H54 (cell line): ENCODE measurements around the gene L3HYPDH.

Experiments used
- DNase-seq: peaks from one replicate; pipeline ENCODE4 v3.0.0; 2011; ENCODE audit warnings: low spot score, mixed read lengths; ENCODE audit not compliant: insufficient read length
- FAIRE-seq: peaks from 3 replicates; lab custom pipeline; 2011; peaks lifted over from hg19 to GRCh38; lab: Jason Lieb, UNC
- POLR2A ChIP-seq: IDR thresholded peaks from 2 replicates; pipeline ENCODE4 v1.6.1; 2011; ENCODE audit warnings: low read depth, mild to moderate bottlenecking, low read length

L3HYPDH gene

DNA sequence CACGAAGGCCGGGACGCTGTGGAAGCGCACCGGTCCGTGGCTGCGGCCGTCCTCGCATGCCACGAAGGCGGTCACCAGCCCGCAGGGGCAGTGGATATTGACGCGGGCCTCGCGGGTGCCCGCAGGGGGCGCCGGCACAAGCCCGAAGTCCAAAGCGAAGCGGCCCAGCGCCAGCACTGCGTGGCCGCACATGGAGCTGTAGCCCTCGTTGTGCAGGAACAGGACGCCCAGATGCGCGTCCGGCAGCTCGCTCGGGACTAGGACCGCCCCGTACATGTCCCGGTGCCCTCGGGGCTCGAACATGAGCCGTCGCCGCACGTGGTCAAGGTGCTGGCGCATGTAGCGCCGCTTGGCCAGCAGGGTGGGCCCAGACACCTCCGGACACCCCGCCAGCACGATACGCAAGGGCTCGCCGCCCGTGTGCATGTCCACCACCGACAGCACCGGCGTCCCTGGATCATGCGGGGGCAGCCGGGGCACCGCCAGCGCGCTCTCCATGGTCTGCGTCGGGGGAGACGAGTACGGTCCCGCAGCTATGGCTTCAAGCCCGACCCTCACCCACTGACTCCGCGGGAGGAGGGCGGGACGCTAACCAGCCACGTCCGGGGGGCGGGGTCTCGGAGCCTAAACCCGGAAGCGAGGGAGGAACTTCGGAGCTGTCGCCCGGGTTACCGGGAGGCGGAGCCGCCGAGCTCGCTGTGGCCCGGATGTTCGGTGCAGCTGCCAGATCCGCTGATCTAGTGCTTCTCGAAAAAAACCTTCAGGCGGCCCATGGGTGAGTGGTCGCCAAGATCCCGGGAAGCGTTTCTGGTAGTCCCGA lies at the start of gene L3HYPDH, which contains the start of gene JKAMP:
Gene L3HYPDH, minus strand, starts transcription at position 590 of the 820 bp plus-strand sequence. Its CDS starts 92 bp downstream, at position 498.
Gene JKAMP, plus strand, starts transcription at position 699 of the 820 bp plus-strand sequence. Its CDS starts 73 bp downstream, at position 772.
- TF ChIP-seq POLR2A = peak; percentile 62
- FAIRE-seq (no peak), DNase-seq (peak; percentile 75)

GRCh38 chr14:59532419-59532818 lies 48.2 kb upstream of the L3HYPDH start:
- DNase-seq (no peak), FAIRE-seq (no peak)
- no peak for TF ChIP-seq POLR2A

- FAIRE-seq (no peak), DNase-seq (no peak)
- TF ChIP-seq POLR2A = no peak
These were observed 46.1 kb upstream of the L3HYPDH start for GRCh38 chr14:59530349-59530748.

- no peak for TF ChIP-seq POLR2A
- FAIRE-seq (no peak), DNase-seq (no peak)
These were observed 45.0 kb upstream of the L3HYPDH start for GRCh38 chr14:59529189-59529588.

DNA sequence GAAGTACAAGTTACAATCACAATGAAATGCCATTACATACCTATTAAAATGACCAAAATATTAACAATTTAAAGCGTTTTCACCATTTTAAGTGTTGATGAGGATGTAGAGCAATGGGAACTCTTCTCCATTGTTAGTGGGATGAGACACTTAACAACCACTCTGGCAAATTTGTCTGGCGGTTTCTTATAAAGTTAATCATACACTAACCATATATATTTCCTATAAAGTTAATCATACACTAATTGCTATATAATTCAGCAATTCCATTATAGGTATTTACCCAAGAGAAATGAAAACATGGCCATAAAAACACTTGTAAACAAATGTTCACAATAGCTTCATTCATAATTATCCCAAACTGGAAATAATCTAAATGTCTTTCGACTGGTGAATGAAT lies 36.0 kb upstream of the L3HYPDH start:
- DNase-seq (no peak), FAIRE-seq (no peak)
- no peak for TF ChIP-seq POLR2A

DNA sequence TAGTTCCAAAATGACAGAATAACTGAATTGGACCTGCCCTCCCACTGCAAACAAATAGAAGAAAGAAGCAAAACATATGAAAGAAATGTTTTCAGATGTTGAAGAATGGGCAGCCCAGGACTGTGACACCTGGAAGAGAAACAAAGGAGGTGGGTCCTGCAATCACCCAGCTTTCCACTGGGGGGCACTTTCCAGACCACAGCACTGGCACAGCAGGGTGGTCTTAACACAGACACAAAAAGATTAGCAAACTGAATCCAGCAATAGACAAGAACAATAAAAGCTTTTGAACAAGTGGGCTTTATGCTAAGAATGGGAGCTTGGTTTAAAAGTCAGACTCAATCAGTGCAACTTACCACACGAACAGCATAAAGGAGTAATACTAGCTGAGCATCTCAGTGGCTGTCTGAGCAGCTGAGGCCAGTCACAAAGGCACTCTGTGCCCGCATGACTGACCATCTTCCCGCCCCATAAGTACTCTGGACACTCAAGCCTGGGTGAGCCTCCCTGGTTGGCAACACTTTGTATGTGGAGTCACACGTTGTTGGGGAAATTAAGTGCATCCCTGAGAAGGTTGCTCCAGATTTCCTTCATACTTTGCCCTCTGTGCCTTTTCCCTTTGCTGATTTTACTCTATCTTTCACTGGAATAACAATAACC lies 27.8 kb upstream of the L3HYPDH start:
- FAIRE-seq (no peak), DNase-seq (no peak)
- no peak for TF ChIP-seq POLR2A

DNA sequence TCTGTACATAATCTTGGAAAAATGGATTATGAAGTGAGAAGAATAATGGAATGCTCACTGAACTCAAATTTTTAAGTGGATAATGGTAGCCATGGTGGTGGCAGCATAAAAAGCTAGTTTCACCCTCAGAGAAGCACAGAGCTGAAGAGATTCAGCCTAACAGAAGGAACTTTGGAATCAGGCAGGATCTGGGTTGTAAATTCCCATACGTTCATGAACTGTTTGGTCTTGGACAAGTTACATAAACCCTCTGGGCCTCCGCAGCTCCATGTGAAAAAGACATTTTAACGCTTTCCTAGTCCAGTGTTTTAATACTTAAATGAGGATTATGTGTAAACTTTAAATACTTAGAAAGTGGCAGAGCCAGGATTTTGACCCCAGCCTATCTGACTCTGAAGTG lies 26.8 kb upstream of the L3HYPDH start:
- DNase-seq (no peak), FAIRE-seq (no peak)
- TF ChIP-seq POLR2A = no peak

DNA sequence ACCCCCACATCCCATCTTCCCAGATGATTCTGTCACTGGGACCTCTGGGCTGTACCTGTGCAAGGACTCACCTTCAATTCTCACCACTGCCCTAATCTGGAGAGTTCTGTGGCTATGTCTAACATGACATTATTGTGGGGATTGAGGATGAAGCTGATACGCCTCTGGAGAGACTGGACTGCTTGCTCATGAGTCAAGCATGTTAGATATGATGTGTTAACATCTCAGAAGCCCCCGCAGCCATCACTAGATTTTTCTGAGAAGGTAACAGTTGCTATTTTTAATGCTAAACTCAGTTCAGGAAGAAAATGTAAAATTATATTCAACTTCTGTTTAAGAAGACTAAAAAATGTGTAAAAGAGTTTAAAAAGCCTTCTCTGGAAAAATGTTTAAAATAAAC lies 25.8 kb upstream of the L3HYPDH start:
- FAIRE-seq = no peak
- no peak for DNase-seq
- no peak for TF ChIP-seq POLR2A

DNA sequence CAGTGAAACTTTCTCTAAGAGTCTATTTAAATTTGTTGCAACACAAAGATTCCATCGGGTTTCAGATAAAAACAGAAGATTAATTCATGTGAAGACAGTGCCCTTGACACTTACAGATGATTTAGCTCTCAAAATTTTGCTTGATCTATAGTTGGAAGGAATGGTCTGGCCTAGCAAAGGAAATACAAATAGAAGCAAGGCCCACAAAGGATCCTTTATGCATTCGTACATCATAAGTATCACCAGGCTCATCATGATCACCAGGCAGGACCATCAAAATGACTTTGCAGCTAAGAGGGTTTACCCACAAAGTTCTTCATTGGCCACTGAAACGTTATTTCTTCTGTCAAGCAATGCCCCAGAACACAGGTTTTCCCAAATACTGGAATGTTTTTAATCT lies 24.9 kb upstream of the L3HYPDH start:
- DNase-seq (no peak), FAIRE-seq (no peak)
- no peak for TF ChIP-seq POLR2A

DNA sequence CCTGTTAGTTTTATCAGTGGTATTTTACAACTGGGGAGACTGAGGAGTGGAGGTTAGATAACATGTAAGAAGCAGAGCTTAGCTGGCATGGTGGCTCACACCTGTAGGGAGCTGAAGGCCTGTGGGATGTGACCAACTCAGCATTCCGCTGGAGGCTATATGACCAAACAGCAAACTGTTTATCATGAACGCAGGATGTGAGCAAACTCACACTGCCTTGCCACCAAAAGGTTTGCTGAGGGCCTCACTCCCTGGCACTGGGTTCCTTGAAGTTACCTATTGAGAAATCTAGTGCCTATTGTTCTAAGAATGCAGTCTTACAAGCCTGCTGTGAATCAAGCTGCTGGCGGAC lies 23.5 kb upstream of the L3HYPDH start:
- DNase-seq (no peak), FAIRE-seq (no peak)
- no peak for TF ChIP-seq POLR2A

DNA sequence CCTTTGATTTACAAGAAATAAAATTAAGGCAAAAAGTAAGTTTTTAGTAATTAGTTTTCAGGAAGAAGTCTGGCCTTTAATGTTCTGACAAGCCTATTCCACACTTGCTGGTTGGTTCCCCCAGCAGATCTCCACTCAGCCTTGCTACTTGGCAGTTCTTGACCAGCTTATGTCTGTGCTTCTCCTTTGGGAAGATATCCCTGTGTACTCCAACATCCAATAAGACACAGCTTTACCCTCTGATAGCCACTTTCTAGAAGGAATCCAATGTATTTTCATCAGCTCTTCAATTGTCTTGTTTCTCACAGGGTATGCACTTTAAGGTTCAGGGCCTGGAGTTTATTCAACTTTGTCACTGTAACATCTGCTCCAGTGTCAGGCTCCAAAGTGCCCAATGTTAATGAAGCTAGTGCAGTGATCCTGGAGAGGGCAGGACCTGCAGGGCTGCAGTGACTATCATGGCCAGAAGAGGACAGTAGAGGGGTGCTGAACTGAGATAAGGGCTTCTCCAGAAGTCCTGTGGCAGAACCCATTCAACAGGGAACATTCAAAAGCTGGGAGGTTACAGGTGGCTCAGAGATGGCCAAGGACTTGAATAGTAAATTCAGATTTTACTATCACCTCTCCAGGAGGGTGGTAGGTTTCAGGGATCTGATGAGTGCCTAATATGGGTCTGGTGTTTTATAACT lies 23.0 kb upstream of the L3HYPDH start:
- TF ChIP-seq POLR2A = no peak
- FAIRE-seq (peak; percentile 81), DNase-seq (peak; percentile 20)

GRCh38 chr14:59503256-59503655 lies 19.0 kb upstream of the L3HYPDH start:
- no peak for TF ChIP-seq POLR2A
- no peak for FAIRE-seq
- no peak for DNase-seq

- no peak for FAIRE-seq
- no peak for TF ChIP-seq POLR2A
- no peak for DNase-seq
These were observed 16.5 kb upstream of the L3HYPDH start for GRCh38 chr14:59500732-59501131.

DNA sequence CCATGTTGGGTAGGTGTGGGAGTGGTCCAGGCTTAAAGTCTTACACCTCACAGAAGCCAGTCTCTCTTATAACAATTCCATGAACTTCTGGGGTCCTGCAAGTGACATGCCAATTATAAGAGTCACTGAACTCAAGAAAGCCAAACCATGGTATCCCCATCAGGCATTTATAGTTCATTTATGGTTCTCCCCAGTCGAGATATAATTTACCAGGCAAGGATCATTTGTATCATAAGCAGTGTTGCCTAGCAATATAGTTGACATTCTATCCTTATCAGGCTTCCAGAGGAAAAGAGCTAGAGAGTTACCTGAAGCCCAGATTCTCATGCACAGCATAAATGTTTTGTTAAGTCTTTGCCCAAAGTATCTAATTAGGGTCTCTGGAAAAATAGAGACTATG lies 8.2 kb upstream of the L3HYPDH start:
- FAIRE-seq = no peak
- no peak for DNase-seq
- no peak for TF ChIP-seq POLR2A

GRCh38 chr14:59490756-59491155 lies 6.5 kb upstream of the L3HYPDH start:
- TF ChIP-seq POLR2A = no peak
- FAIRE-seq = no peak
- DNase-seq = no peak
